H1 (cell line): ENCODE data around the gene GIGYF2. TPM values are rescaled to one million over a fixed set of nuclear protein-coding genes. Genes with fewer than 3 reads are reported as not detected.

Experiments used
- CTCF ChIA-PET: fragments of 300-600 bp; sonication (Branson Sonifier 250); formaldehyde crosslinking; loops from one replicate; lab custom pipeline; 2021; ENCODE audit not compliant: partially characterized antibody; lab: Charles Lee
- POLR2A ChIA-PET: fragments of 300-600 bp; sonication (Branson Sonifier 250); formaldehyde crosslinking; loops from one replicate; lab custom pipeline; 2021; ENCODE audit warnings: inconsistent platforms; ENCODE audit not compliant: partially characterized antibody; lab: Charles Lee
- DNase-seq, 2 experiments: peaks; one replicate each; pipeline versions ENCODE4 v3.0.0 to v3.0.0-alpha.2; 2010 to 2022; ENCODE audit warnings: low spot score in 2 of 2, low read depth in 1 of 2, mixed read lengths in 1 of 2
- FAIRE-seq: peaks from 2 replicates; lab custom pipeline; 2011; peaks lifted over from hg19 to GRCh38; lab: Jason Lieb, UNC
- H2AFZ ChIP-seq: 2 replicates; pipeline ENCODE4 v1.8.1; 2012; ENCODE audit warnings: low read length, inconsistent platforms
- H2AK5ac ChIP-seq: 2 replicates; pipeline ENCODE4 v1.6.1; 2013; ENCODE audit warnings: low read depth, low read length
- H2BK120ac ChIP-seq: replicated peaks from 2 replicates; pipeline ENCODE3; 2013; ENCODE audit warnings: low read depth, low read length, inconsistent platforms
- H2BK12ac ChIP-seq: 2 replicates; pipeline ENCODE4 v1.6.1; 2013; ENCODE audit warnings: low read depth, low read length
- H2BK15ac ChIP-seq: 2 replicates; pipeline ENCODE4 v1.6.1; 2013; ENCODE audit warnings: low read length
- H2BK20ac ChIP-seq: 2 replicates; pipeline ENCODE4 v1.6.1; 2013; ENCODE audit warnings: low read length
- H2BK5ac ChIP-seq: 2 replicates; pipeline ENCODE4 v1.6.1; 2013; ENCODE audit warnings: low read depth, low read length
- H3K14ac ChIP-seq: 2 replicates; pipeline ENCODE4 v1.6.1; 2013; ENCODE audit warnings: inconsistent platforms; ENCODE audit not compliant: insufficient read length
- H3K18ac ChIP-seq: 2 replicates; pipeline ENCODE4 v1.6.1; 2013; ENCODE audit warnings: low read length; ENCODE audit errors: extremely low read depth
- H3K23ac ChIP-seq: 2 replicates; pipeline ENCODE4 v1.6.1; 2013; ENCODE audit warnings: inconsistent platforms; ENCODE audit not compliant: insufficient read length
- H3K23me2 ChIP-seq: 2 replicates; pipeline ENCODE4 v1.6.1; 2013; ENCODE audit warnings: low read depth, low read length
- H3K27ac ChIP-seq: 2 replicates; pipeline ENCODE4 v1.6.1; 2011; ENCODE audit warnings: low read depth, low read length, inconsistent platforms
- H3K27me3 ChIP-seq, 4 experiments: replicated peaks in 1 of 4; 1 replicate in 1 of 4; 2 replicates in 3 of 4; pipeline versions ENCODE4 v1.6.1 to v1.8.1; 2011 to 2013; ENCODE audit warnings: low read length in 3 of 4, mild to moderate bottlenecking in 3 of 4, inconsistent platforms in 2 of 4, mixed read lengths in 2 of 4, moderate library complexity in 1 of 4; ENCODE audit not compliant: control insufficient read depth in 3 of 4, insufficient read depth in 3 of 4; ENCODE audit errors: extremely low read depth in 1 of 4
- H3K36me3 ChIP-seq, 4 experiments: 2 replicates each; pipeline versions ENCODE4 v1.6.1 to v1.8.1; 2011 to 2013; ENCODE audit warnings: mild to moderate bottlenecking in 4 of 4, low read length in 3 of 4, moderate library complexity in 2 of 4, control low read depth in 1 of 4, inconsistent platforms in 1 of 4; ENCODE audit not compliant: insufficient read depth in 4 of 4, control insufficient read depth in 2 of 4
- H3K4ac ChIP-seq: replicated peaks from 2 replicates; pipeline ENCODE3; 2013; ENCODE audit warnings: low read length, low read depth, mixed read lengths, inconsistent platforms; ENCODE audit not compliant: insufficient read length
- H3K4me1 ChIP-seq, 4 experiments: replicated peaks in 1 of 4; 1 replicate in 1 of 4; 2 replicates in 3 of 4; pipeline versions ENCODE4 v1.6.1 to v1.8.1; 2011 to 2013; ENCODE audit warnings: low read length in 3 of 4, inconsistent platforms in 2 of 4, mixed read lengths in 1 of 4; ENCODE audit not compliant: insufficient read depth in 4 of 4, control insufficient read depth in 3 of 4
- H3K4me2 ChIP-seq, 2 experiments: 2 replicates each; pipeline versions ENCODE4 v1.6.1 to v1.8.1; 2011 to 2013; ENCODE audit warnings: low read depth in 2 of 2, low read length in 2 of 2, control low read depth in 1 of 2, inconsistent platforms in 1 of 2, mild to moderate bottlenecking in 1 of 2; ENCODE audit not compliant: insufficient read depth in 1 of 2
- H3K4me3 ChIP-seq, 4 experiments: fragments of 200-600, 300-600 bp in 1 of 4; sonication (generic), shearing (Covaris generic), sonication (Bioruptor Twin) in 1 of 4; 2 replicates each; pipeline versions ENCODE4 v1.5.1 to v1.8.1; 2011 to 2016; ENCODE audit warnings: low read length in 4 of 4, low read depth in 3 of 4, control low read depth in 2 of 4, inconsistent platforms in 2 of 4, mild to moderate bottlenecking in 2 of 4, mixed read lengths in 1 of 4, moderate library complexity in 1 of 4; ENCODE audit not compliant: insufficient read depth in 2 of 4; ENCODE audit errors: extremely low read depth in 1 of 4
- H3K56ac ChIP-seq: replicated peaks from 2 replicates; pipeline ENCODE3; 2013; ENCODE audit warnings: low read depth, mild to moderate bottlenecking, mixed read lengths, low read length, inconsistent platforms; ENCODE audit not compliant: insufficient read length
- H3K79me1 ChIP-seq: 2 replicates; pipeline ENCODE4 v1.6.1; 2013; ENCODE audit warnings: low read depth, low read length, control low read depth
- H3K79me2 ChIP-seq, 2 experiments: 2 replicates each; pipeline versions ENCODE4 v1.6.1 to v1.8.1; 2012 to 2013; ENCODE audit warnings: low read length in 2 of 2, mild to moderate bottlenecking in 2 of 2, inconsistent platforms in 1 of 2; ENCODE audit not compliant: insufficient read depth in 2 of 2, control insufficient read depth in 1 of 2
- H3K9ac ChIP-seq, 4 experiments: replicated peaks in 1 of 4; 1 replicate in 1 of 4; 2 replicates in 3 of 4; pipeline versions ENCODE4 v1.6.1 to v1.8.1; 2011 to 2013; ENCODE audit warnings: low read depth in 3 of 4, low read length in 3 of 4, control low read depth in 2 of 4, mild to moderate bottlenecking in 2 of 4, moderate library complexity in 2 of 4, inconsistent platforms in 1 of 4; ENCODE audit errors: extremely low read depth in 1 of 4
- H3K9me3 ChIP-seq, 2 experiments: 2 replicates each; pipeline versions ENCODE4 v1.6.1 to v1.8.1; 2012 to 2013; ENCODE audit warnings: mild to moderate bottlenecking in 2 of 2, moderate library complexity in 2 of 2, control low read depth in 1 of 2, inconsistent platforms in 1 of 2, low read depth in 1 of 2, low read length in 1 of 2, mixed read lengths in 1 of 2; ENCODE audit not compliant: insufficient read depth in 2 of 2
- H4K20me1 ChIP-seq, 2 experiments: replicated peaks in 1 of 2; 2 replicates each; pipeline versions ENCODE3 to v1.8.1; 2011 to 2013; ENCODE audit warnings: inconsistent platforms in 2 of 2, low read length in 2 of 2, mild to moderate bottlenecking in 1 of 2; ENCODE audit not compliant: insufficient read depth in 2 of 2, control insufficient read depth in 1 of 2
- H4K5ac ChIP-seq: 2 replicates; pipeline ENCODE4 v1.6.1; 2013; ENCODE audit warnings: low read length, low read depth, mixed read lengths, inconsistent platforms; ENCODE audit not compliant: insufficient read length
- H4K8ac ChIP-seq: 2 replicates; pipeline ENCODE4 v1.8.0; 2013; ENCODE audit warnings: mild to moderate bottlenecking, moderate library complexity, low read length, inconsistent platforms; ENCODE audit not compliant: insufficient read depth; ENCODE audit errors: extremely low read depth
- H4K91ac ChIP-seq: replicated peaks from 2 replicates; pipeline ENCODE3; 2013; ENCODE audit warnings: low read length, mixed read lengths, inconsistent platforms; ENCODE audit not compliant: insufficient read length
- BRCA1 ChIP-seq: IDR thresholded peaks from 2 replicates; pipeline ENCODE4 v1.6.1; 2012; ENCODE audit warnings: low read depth, low read length, improper control_type of control experiment
- GABPA ChIP-seq: IDR thresholded peaks from 2 replicates; pipeline ENCODE4 v1.6.1; 2011; ENCODE audit warnings: mild to moderate bottlenecking, low read length, moderate library complexity, borderline replicate concordance; ENCODE audit not compliant: insufficient read depth
- SIRT6 ChIP-seq: IDR thresholded peaks from one replicate; pipeline ENCODE4 v1.7.1; 2012; ENCODE audit warnings: low read length, inconsistent platforms
- WGBS, 2 experiments: shearing (Covaris generic) in 1 of 2; methylation state at CpG; one replicate each; pipeline versions ENCODE4 v1.1.6 to v1.1.7; 2013 to 2015; ENCODE audit warnings: low lambda C conversion rate in 2 of 2, mixed read lengths in 2 of 2, inconsistent platforms in 1 of 2, low coverage in 1 of 2, missing lambda C conversion rate in 1 of 2; ENCODE audit not compliant: insufficient replicate concordance in 2 of 2, insufficient coverage in 1 of 2, insufficient read length in 1 of 2; ENCODE audit errors: extremely low coverage in 1 of 2, missing lambda C conversion rate in 1 of 2; 5-methylcytosine and 5-hydroxymethylcytosine counted together
- polyA plus RNA-seq, 7 experiments: library from polyadenylated mRNA; depleted of rRNA in 3 of 7; stranded (reverse) in 5 of 7; unstranded in 2 of 7; fragments of >200 nt in 5 of 7; fragments of 200-250 nt in 2 of 7; gene quantifications; 1 replicate in 5 of 7; 2 replicates in 1 of 7; 4 replicates in 1 of 7; pipeline versions ENCODE4 v1.2.1 to v1.2.3, GENCODE V29; 2011 to 2013; ENCODE audit warnings: missing spikeins in 2 of 7, mixed read lengths in 2 of 7
- total RNA-seq: library from RNA; stranded (reverse); fragmentation: NEBNext Ultra II Directional; extraction: Animal tissue kit (Norgen Biotek cat#: 25700); gene quantifications from 2 replicates; pipeline ENCODE4 v1.2.1, GENCODE V29; 2021

The GIGYF2 gene
- total and polyA plus RNA-seq, 2 of the 8 experiments (the other 6 are each of a cell fraction or from before 2014, with no cell fraction given): 22.3 to 62.0 TPM

- Histone ChIP-seq H3K9ac (no peak overlapping the region), H4K91ac (no peak overlapping the region), H3K27ac (no peak overlapping the region), H3K4me3 (no peak overlapping the region), H3K4me1 (no peaks in the 10 kb centered on the region), H3K9me3 (no peaks in the 10 kb centered on the region), H3K79me1 (no peaks in the 10 kb centered on the region), H3K56ac (no peak overlapping the region), H3K14ac (no peak overlapping the region), H4K20me1 (no peaks in the 10 kb centered on the region), H3K18ac (no peak overlapping the region), H2BK12ac (no peak overlapping the region), H2BK20ac (no peak overlapping the region), H3K79me2 (no peaks in the 10 kb centered on the region), H2BK15ac (no peak overlapping the region), H2AK5ac (no peak overlapping the region), H2BK120ac (no peak overlapping the region), H3K36me3 (peaks cover 11 to 63% (median 38%) of the 10 kb centered on the region in 4 experiments), H3K27me3 (no peaks in the 10 kb centered on the region), H3K23me2 (no peaks in the 10 kb centered on the region), H4K5ac (no peak overlapping the region), H2BK5ac (no peak overlapping the region), H2AFZ (no peak overlapping the region), H3K4me2 (no peak overlapping the region), H3K23ac (no peak overlapping the region), H4K8ac (no peak overlapping the region), H3K4ac (no peak overlapping the region)
- TF ChIP-seq SIRT6 (no peak), BRCA1 (no peak), GABPA (no peak)
- DNase-seq (no peak), FAIRE-seq (no peak)
- ChIA-PET CTCF (interaction anchor here (0.7 to 3.3 kb wide), 4 partner anchors 11 to 432 kb away, joined by 3 to 18 read pairs (median 3); no protein-coding TSS in a partner anchor), POLR2A (interaction anchor here (0.8 kb wide), 1 partner anchor 9 kb away, joined by 5 read pairs; no protein-coding TSS in a partner anchor)
- 62% methylated on average over 2 of the region's 2 CpGs; no CpG with 5 or more reads in 1 of the 2 experiments for WGBS, 2 experiments
These were observed 145.6 kb downstream of the GIGYF2 start for GRCh38 chr2:232842689-232843088.
